ENCODE data around the gene USH2A. TPM values are rescaled to one million over a fixed set of nuclear protein-coding genes. Genes with fewer than 3 reads are reported as not detected.

Gene USH2A
- total and polyA plus RNA-seq, 9 donors = 0.06 to 0.40 (median 0.09) TPM

GRCh38 chr1:215894617-215895016 is 528.6 kb downstream of the USH2A start:
- Histone ChIP-seq H3K27ac (ENCODE audit: low read length) (no peak overlapping the region), H3K27me3 (ENCODE audit: control insufficient read depth, insufficient read depth, low read length) (no peaks in the 10 kb centered on the region), H3K9me3 (replicated peaks; ENCODE audit: control insufficient read depth, low read depth, low read length) (no peaks in the 10 kb centered on the region), H3K36me3 (ENCODE audit: control insufficient read depth, insufficient read depth, low read length) (no peaks in the 10 kb centered on the region), H3K4me1 (ENCODE audit: control insufficient read depth, insufficient read depth, low read length) (no peaks in the 10 kb centered on the region), H3K4me3 (ENCODE audit: low read length) (no peak overlapping the region)
- no peak for DNase-seq
- 83% methylated on average over 1 of the region's 4 CpGs for WGBS (ENCODE audit: insufficient coverage)

DNA sequence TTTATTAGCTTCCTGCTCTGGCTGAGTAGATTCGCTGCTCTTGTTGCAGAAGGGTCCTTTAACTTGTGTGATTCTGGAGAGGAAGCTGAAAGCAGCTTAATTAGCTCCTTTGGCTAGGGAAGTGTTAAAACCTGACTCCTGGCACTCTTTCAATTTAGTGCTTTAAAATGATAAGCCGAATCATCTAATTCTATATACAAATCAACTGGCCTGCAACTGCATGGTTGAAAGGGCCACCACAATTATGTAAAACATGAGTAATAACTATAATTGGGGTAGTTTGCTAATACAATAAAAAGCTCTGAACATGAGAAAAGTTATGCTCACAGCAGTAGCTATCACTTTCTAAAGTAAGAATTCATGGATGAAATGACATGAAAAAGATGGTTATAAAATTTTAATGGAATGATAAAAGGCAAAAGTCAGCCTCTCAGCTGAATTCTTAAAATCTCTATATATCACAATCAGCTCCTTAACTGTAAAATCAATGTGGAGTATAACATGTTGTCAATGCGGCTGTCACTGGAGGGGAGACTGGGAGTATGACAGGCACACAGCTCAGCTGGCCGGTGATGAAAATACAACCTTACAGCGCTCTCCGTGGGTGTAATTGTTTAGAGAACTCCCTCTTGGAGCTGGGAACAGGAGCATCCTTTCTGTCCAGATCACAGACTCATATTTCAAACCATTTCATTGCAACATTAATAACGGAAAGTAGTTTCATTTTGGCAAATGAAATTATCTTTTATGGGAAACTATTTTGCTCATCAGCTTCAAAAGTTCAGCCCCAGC is 531.8 kb downstream of the USH2A start:
- H3K27ac ChIP-seq (ENCODE audit: low read length) = no peak overlapping the region
- H3K4me3 ChIP-seq (ENCODE audit: low read length) = no peak overlapping the region
- no peaks in the 10 kb centered on the region for H3K36me3 ChIP-seq (ENCODE audit: control insufficient read depth, insufficient read depth, low read length)
- H3K9me3 ChIP-seq (replicated peaks; ENCODE audit: control insufficient read depth, low read depth, low read length) = no peaks in the 10 kb centered on the region
- H3K27me3 ChIP-seq (ENCODE audit: control insufficient read depth, insufficient read depth, low read length) = no peaks in the 10 kb centered on the region
- WGBS (ENCODE audit: insufficient coverage) = no CpG with 5 or more reads among the region's 7 CpGs
- DNase-seq = peak; percentile 15
- H3K4me1 ChIP-seq (ENCODE audit: control insufficient read depth, insufficient read depth, low read length) = no peaks in the 10 kb centered on the region

GRCh38 chr1:215890438-215890837 is 532.8 kb downstream of the USH2A start:
- H3K27me3 ChIP-seq (ENCODE audit: control insufficient read depth, insufficient read depth, low read length) = no peaks in the 10 kb centered on the region
- no peak overlapping the region for H3K4me3 ChIP-seq (ENCODE audit: low read length)
- H3K36me3 ChIP-seq (ENCODE audit: control insufficient read depth, insufficient read depth, low read length) = no peaks in the 10 kb centered on the region
- no peaks in the 10 kb centered on the region for H3K9me3 ChIP-seq (replicated peaks; ENCODE audit: control insufficient read depth, low read depth, low read length)
- H3K27ac ChIP-seq (ENCODE audit: low read length) = no peak overlapping the region
- peak; percentile 15 for DNase-seq
- no peaks in the 10 kb centered on the region for H3K4me1 ChIP-seq (ENCODE audit: control insufficient read depth, insufficient read depth, low read length)
- WGBS (ENCODE audit: insufficient coverage) = no CpG with 5 or more reads among the region's 3 CpGs

DNA sequence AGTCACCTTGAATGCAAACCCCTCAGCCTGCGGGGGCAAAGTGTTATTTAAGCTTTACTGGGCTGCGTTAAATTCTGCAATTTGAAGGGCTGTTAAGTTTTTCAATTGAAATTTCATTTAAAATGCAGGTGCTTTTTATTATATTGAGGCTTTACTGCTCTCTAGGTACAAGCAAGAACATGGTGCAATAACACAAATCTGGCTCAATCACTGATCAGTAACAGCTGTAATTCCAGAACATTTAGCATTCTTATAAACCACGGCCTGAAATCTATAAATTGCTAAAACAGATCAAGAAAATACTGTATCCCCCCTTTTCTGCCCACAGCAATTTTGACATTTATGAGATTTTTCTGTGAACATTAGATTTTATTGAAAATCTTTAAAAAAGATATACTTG is 533.4 kb downstream of the USH2A start:
- Histone ChIP-seq H3K27me3 (ENCODE audit: control insufficient read depth, insufficient read depth, low read length) (no peaks in the 10 kb centered on the region), H3K9me3 (replicated peaks; ENCODE audit: control insufficient read depth, low read depth, low read length) (no peaks in the 10 kb centered on the region), H3K4me3 (ENCODE audit: low read length) (no peak overlapping the region), H3K4me1 (ENCODE audit: control insufficient read depth, insufficient read depth, low read length) (no peaks in the 10 kb centered on the region), H3K36me3 (ENCODE audit: control insufficient read depth, insufficient read depth, low read length) (no peaks in the 10 kb centered on the region), H3K27ac (ENCODE audit: low read length) (no peak overlapping the region)
- WGBS (ENCODE audit: insufficient coverage) = no CpG with 5 or more reads among the region's 3 CpGs
- DNase-seq = peak; percentile 33

GRCh38 chr1:215888159-215888558 is 535.1 kb downstream of the USH2A start:
- H3K4me3 ChIP-seq (ENCODE audit: low read length) = no peak overlapping the region
- no peak for DNase-seq
- H3K27me3 ChIP-seq (ENCODE audit: control insufficient read depth, insufficient read depth, low read length) = no peaks in the 10 kb centered on the region
- H3K9me3 ChIP-seq (replicated peaks; ENCODE audit: control insufficient read depth, low read depth, low read length) = no peaks in the 10 kb centered on the region
- no peaks in the 10 kb centered on the region for H3K36me3 ChIP-seq (ENCODE audit: control insufficient read depth, insufficient read depth, low read length)
- WGBS (ENCODE audit: insufficient coverage) = 72% methylated on average over 4 of the region's 6 CpGs
- H3K27ac ChIP-seq (ENCODE audit: low read length) = no peak overlapping the region
- H3K4me1 ChIP-seq (ENCODE audit: control insufficient read depth, insufficient read depth, low read length) = no peaks in the 10 kb centered on the region

GRCh38 chr1:215887627-215888026 is 535.6 kb downstream of the USH2A start:
- H3K4me1 ChIP-seq (ENCODE audit: control insufficient read depth, insufficient read depth, low read length) = no peaks in the 10 kb centered on the region
- no peak overlapping the region for H3K4me3 ChIP-seq (ENCODE audit: low read length)
- no CpG with 5 or more reads among the region's 2 CpGs for WGBS (ENCODE audit: insufficient coverage)
- H3K36me3 ChIP-seq (ENCODE audit: control insufficient read depth, insufficient read depth, low read length) = no peaks in the 10 kb centered on the region
- DNase-seq = no peak
- no peak overlapping the region for H3K27ac ChIP-seq (ENCODE audit: low read length)
- no peaks in the 10 kb centered on the region for H3K9me3 ChIP-seq (replicated peaks; ENCODE audit: control insufficient read depth, low read depth, low read length)
- H3K27me3 ChIP-seq (ENCODE audit: control insufficient read depth, insufficient read depth, low read length) = no peaks in the 10 kb centered on the region

GRCh38 chr1:215883004-215883403 is 540.2 kb downstream of the USH2A start:
- DNase-seq = no peak
- H3K27ac ChIP-seq (ENCODE audit: low read length) = no peak overlapping the region
- no peak overlapping the region for H3K4me3 ChIP-seq (ENCODE audit: low read length)
- no CpG with 5 or more reads among the region's 3 CpGs for WGBS (ENCODE audit: insufficient coverage)
- no peaks in the 10 kb centered on the region for H3K9me3 ChIP-seq (replicated peaks; ENCODE audit: control insufficient read depth, low read depth, low read length)
- H3K27me3 ChIP-seq (ENCODE audit: control insufficient read depth, insufficient read depth, low read length) = no peaks in the 10 kb centered on the region
- H3K36me3 ChIP-seq (ENCODE audit: control insufficient read depth, insufficient read depth, low read length) = no peaks in the 10 kb centered on the region
- H3K4me1 ChIP-seq (ENCODE audit: control insufficient read depth, insufficient read depth, low read length) = no peaks in the 10 kb centered on the region

DNA sequence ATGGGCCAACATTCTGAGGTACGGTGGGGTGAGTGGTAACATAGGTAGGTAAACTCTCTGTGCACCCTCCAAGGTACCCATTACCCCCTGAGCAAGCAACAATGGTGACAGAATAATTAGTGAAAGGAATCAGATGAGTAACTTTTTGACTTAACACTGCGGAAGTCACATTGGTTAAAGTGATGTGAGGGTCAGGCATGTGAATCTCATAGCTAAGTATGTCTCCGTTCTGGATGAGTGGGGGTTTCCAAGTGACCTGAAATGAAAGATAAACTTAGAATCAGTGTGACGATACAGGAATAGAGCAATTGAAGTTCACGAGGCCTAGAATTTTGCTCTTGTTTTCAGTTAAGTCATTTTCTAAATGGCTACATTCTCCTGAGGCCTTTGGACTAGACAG is 544.4 kb downstream of the USH2A start:
- no peaks in the 10 kb centered on the region for H3K27me3 ChIP-seq (ENCODE audit: control insufficient read depth, insufficient read depth, low read length)
- no peaks in the 10 kb centered on the region for H3K4me1 ChIP-seq (ENCODE audit: control insufficient read depth, insufficient read depth, low read length)
- H3K4me3 ChIP-seq (ENCODE audit: low read length) = no peak overlapping the region
- H3K36me3 ChIP-seq (ENCODE audit: control insufficient read depth, insufficient read depth, low read length) = no peaks in the 10 kb centered on the region
- H3K9me3 ChIP-seq (replicated peaks; ENCODE audit: control insufficient read depth, low read depth, low read length) = no peaks in the 10 kb centered on the region
- WGBS (ENCODE audit: insufficient coverage) = 85% methylated on average over 3 of the region's 5 CpGs
- no peak for DNase-seq
- H3K27ac ChIP-seq (ENCODE audit: low read length) = no peak overlapping the region

GRCh38 chr1:215878128-215878527 is 545.1 kb downstream of the USH2A start:
- Histone ChIP-seq H3K36me3 (ENCODE audit: control insufficient read depth, insufficient read depth, low read length) (no peaks in the 10 kb centered on the region), H3K27me3 (ENCODE audit: control insufficient read depth, insufficient read depth, low read length) (no peaks in the 10 kb centered on the region), H3K9me3 (replicated peaks; ENCODE audit: control insufficient read depth, low read depth, low read length) (no peaks in the 10 kb centered on the region), H3K27ac (ENCODE audit: low read length) (no peak overlapping the region), H3K4me1 (ENCODE audit: control insufficient read depth, insufficient read depth, low read length) (no peaks in the 10 kb centered on the region), H3K4me3 (ENCODE audit: low read length) (no peak overlapping the region)
- whole genome bisulfite sequencing (ENCODE audit: insufficient coverage) = no CpG with 5 or more reads among the region's 5 CpGs
- no peak for DNase-seq

DNA sequence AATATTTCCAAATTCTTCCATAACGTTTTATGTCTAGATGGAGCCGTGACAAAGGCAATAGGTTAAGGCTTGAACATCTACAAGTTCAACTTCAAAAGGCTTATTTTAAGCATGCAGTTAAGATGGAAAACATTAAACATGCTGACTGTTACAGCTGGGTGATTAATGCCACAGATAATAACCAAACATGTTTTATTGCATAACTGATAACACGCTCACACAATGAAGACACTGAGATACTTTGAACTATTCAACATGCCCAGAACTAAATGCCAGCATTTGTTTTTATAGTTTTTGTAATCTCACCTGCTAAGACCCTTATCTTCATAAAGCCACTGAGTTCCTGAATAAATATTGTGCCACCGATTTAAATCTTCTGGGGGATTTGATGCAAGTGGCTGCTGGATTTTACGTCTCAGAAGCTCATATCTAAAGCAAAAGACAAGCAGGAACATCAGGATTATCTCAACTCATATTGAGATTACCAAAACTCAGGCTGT is 545.7 kb downstream of the USH2A start:
- no peaks in the 10 kb centered on the region for H3K4me1 ChIP-seq (ENCODE audit: control insufficient read depth, insufficient read depth, low read length)
- H3K4me3 ChIP-seq (ENCODE audit: low read length) = no peak overlapping the region
- no peak overlapping the region for H3K27ac ChIP-seq (ENCODE audit: low read length)
- DNase-seq = no peak
- no peaks in the 10 kb centered on the region for H3K9me3 ChIP-seq (replicated peaks; ENCODE audit: control insufficient read depth, low read depth, low read length)
- H3K27me3 ChIP-seq (ENCODE audit: control insufficient read depth, insufficient read depth, low read length) = no peaks in the 10 kb centered on the region
- WGBS (ENCODE audit: insufficient coverage) = no CpG with 5 or more reads among the region's 5 CpGs
- H3K36me3 ChIP-seq (ENCODE audit: control insufficient read depth, insufficient read depth, low read length) = no peaks in the 10 kb centered on the region
